ENCODE results near the gene HERC5. TPM values are rescaled to one million over a fixed set of nuclear protein-coding genes. Genes with fewer than 3 reads are reported as not detected.

The HERC5 gene
- total RNA-seq, 1 experiment from 2014 or later, result 17.2 TPM

GRCh38 chr4:88446124-88446523 is 10.8 kb upstream of the HERC5 start:
- Mint-ChIP-seq H3K27me3 (ENCODE audit: low read depth) (no peaks in the 10 kb centered on the region), H3K4me1 (peaks cover 20 to 39% of the 10 kb centered on the region in 2 experiments), H3K9me3 (peaks cover 4 to 10% of the 10 kb centered on the region in 2 experiments; a peak in 3 of 5 replicates), H3K27ac (no peak overlapping the region), H3K4me3 (no peak overlapping the region), H3K36me3 (ENCODE audit: insufficient read depth in 1 of 3, low read depth in 3 of 3) (peaks cover 8 to 16% (median 13%) of the 10 kb centered on the region in 3 experiments; a peak in 6 of 7 replicates)
- no peak overlapping the region for H3K9ac ChIP-seq (ENCODE audit: extremely low read depth, insufficient read length, low read length)
- no peak overlapping the region for H3T11ph ChIP-seq (ENCODE audit: low read length)
- H3K23me2 ChIP-seq (ENCODE audit: insufficient read length, low read depth, low read length, poor library complexity, severe bottlenecking), result no peaks in the 10 kb centered on the region
- H4K5ac ChIP-seq (ENCODE audit: insufficient read length, low read depth, low read length), result no peak overlapping the region
- H3K27me3 ChIP-seq (ENCODE audit: insufficient read depth, low read length), result no peaks in the 10 kb centered on the region
- H3K79me1 ChIP-seq (ENCODE audit: insufficient read depth, low read depth, low read length, poor library complexity, severe bottlenecking), result no peaks in the 10 kb centered on the region
- TF ChIP-seq, protein P1, sequence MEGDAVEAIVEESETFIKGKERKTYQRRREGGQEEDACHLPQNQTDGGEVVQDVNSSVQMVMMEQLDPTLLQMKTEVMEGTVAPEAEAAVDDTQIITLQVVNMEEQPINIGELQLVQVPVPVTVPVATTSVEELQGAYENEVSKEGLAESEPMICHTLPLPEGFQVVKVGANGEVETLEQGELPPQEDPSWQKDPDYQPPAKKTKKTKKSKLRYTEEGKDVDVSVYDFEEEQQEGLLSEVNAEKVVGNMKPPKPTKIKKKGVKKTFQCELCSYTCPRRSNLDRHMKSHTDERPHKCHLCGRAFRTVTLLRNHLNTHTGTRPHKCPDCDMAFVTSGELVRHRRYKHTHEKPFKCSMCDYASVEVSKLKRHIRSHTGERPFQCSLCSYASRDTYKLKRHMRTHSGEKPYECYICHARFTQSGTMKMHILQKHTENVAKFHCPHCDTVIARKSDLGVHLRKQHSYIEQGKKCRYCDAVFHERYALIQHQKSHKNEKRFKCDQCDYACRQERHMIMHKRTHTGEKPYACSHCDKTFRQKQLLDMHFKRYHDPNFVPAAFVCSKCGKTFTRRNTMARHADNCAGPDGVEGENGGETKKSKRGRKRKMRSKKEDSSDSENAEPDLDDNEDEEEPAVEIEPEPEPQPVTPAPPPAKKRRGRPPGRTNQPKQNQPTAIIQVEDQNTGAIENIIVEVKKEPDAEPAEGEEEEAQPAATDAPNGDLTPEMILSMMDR (conservative IDR thresholded peaks at IDR 0.05), result no peak
- H2BK5ac ChIP-seq (ENCODE audit: insufficient read length, low read length), result no peak overlapping the region
- H2BK12ac ChIP-seq (ENCODE audit: insufficient read length, low read depth, low read length), result no peak overlapping the region
- no peak overlapping the region for H3K4me2 ChIP-seq (ENCODE audit: insufficient read depth, insufficient read length, low read length)
- peaks cover 5% of the 10 kb centered on the region; the same call in 1 of the 2 replicates for H3K4me1 ChIP-seq (ENCODE audit: insufficient read depth, low read length)
- no peaks in the 10 kb centered on the region for H3K79me2 ChIP-seq (ENCODE audit: insufficient read depth, low read length)
- H3K23ac ChIP-seq (ENCODE audit: insufficient read length, low read depth, low read length), result no peak overlapping the region
- H3K4ac ChIP-seq (ENCODE audit: low read depth, low read length), result no peak overlapping the region
- H4K91ac ChIP-seq (ENCODE audit: insufficient read length, low read depth, low read length), result no peak overlapping the region
- no peak overlapping the region for H3K27ac ChIP-seq (ENCODE audit: insufficient read length, low read depth, low read length)
- H2BK15ac ChIP-seq (ENCODE audit: low read depth, low read length), result no peak overlapping the region
- no peak overlapping the region for H2BK120ac ChIP-seq (ENCODE audit: low read depth, low read length, poor library complexity, severe bottlenecking)
- no peaks in the 10 kb centered on the region for H4K20me1 ChIP-seq (ENCODE audit: control insufficient read depth, insufficient read depth, insufficient read length)
- no peak overlapping the region for H2AK5ac ChIP-seq (ENCODE audit: insufficient read length, low read length)
- H3K18ac ChIP-seq (ENCODE audit: insufficient read length, low read depth, low read length), result no peak overlapping the region
- no peak overlapping the region for H3K56ac ChIP-seq (ENCODE audit: insufficient read length, low read depth, low read length)
- no peak overlapping the region for H2BK20ac ChIP-seq (ENCODE audit: low read depth, low read length, poor library complexity, severe bottlenecking)
- no peak overlapping the region for H2AFZ ChIP-seq (ENCODE audit: low read length)
- no peak overlapping the region for H4K8ac ChIP-seq (replicated peaks; ENCODE audit: insufficient read length, low read depth, low read length)
- no CpG with 5 or more reads among the region's 3 CpGs for WGBS (ENCODE audit: extremely low coverage, insufficient read length, low lambda C conversion rate)
- H3K9me3 ChIP-seq (ENCODE audit: control insufficient read depth, low read depth, low read length), result no peaks in the 10 kb centered on the region
- no peak overlapping the region for H3K14ac ChIP-seq (ENCODE audit: insufficient read depth, low read length)
- DNase-seq, result no peak
